ENCODE results near the gene CSNK1G1.

The CSNK1G1 gene

DNA sequence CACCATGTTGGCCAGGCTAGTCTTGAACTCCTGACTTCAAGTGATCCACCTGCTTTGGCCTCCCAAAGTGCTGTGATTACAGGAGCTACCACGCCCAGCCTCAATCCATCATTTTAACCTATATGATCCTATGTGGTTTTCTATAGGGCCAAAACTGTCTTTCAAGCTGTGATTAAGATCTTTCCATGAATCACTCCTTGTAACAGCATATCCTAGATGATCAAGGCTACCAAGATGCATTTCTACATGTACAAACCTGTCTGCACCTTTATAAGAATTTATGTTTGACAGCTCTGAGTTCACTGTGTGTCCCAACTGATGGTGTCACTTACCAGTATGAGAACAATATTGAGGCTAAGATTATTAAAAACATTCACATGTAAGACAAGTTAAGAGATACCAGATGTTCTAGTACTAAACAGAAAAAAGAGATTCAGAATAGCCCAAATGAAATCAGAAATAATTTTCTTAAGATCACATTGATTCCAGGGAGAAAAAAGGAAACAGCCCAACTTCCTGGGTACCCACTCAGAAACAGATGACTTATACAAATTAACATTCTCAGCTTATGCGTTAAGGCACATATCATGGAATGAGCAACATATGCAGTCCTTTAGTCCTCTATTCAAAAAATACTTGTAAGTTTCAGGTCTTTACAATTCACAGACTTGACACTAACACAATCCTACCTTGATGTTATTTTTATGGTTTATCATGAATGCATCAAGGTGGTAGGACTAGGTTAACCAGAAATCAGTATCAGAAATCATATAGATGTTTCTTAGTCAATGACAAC lies 168.4 kb downstream of the CSNK1G1 start:
- FAIRE-seq = no peak

DNA sequence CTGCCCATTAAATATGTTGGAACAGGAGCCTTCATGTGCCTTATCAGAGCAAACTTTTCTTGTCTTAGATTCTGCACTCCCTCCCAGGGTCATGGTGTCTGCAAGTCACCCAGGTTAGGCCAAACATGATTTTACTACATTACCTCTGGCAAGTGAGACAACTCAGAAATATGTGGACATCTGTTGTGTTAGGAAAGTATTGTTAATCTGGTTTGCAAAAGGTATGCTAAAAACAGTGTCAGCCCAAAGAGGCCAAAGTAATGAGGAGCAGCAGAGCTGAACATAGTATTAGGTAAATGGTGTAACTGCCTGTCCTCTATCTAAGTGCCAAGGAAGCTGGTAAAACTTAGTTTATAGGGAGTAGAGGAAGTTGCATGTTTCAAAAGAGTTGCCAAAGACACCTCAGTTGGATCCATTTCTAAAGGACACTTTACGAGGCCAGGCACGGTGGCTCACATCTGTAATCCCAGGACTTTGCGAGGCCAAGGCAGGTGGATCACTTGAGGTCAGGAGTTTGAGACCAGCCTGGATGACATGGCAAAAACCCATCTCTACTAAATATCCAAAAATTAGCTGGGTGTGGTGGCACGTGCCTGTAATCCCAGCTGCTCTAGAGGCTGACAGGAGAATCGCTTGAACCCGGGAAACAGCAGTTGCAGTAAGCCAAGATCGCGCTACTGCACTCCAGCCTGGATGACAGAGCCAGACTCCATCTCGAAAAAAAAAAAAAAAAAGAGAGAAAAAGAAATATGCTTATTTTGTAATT lies 170.6 kb downstream of the CSNK1G1 start:
- no peak for FAIRE-seq

DNA sequence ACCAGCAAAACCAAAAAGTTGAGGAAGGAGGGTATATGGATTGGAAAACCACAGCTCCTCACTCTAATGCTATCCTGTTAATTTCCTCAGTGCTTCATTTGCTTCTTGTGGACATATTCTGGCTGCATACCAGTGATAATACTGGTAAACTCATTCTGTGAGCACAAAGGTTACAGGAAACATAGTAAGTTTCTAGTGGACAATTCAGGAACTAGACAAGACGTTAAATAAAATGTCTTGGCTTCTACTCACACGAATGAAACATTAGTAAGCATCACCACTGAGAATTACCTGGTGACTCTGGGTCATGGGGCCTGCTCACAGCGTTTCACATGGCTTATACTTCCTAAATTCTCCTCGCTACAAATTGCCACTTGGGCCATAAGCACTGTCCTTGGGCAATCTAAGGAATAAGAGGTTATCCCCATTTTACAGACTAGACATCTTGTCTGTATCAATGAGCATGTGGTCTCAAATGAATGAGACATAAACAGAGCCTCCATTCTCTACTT lies 173.1 kb downstream of the CSNK1G1 start:
- FAIRE-seq = no peak

DNA sequence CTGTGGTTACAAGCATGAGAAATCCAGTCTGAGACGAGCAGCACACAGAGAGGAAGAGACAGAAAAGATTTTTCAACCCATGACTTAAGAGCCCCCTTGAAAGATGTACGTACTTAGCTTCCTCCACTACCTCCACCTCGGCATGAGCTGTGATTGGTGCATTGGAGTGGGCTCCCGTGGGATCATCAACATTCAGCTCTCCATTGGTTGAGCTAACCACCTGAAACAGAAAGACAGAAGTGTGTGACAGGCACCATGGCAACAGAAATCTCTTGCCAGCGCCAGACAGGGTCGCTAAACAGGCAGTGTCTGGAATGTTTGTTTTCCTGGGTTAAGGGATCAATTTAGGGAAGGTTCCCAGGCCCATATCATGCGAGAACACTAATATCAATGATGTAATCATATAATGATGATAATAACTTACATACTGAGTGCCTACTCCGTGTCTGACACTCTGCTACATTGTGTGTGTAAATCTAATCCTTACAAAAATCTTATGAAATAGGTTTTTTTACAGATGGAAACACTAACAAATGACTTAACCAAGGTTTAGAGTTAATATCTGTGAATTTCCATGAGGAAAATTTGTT lies 175.6 kb downstream of the CSNK1G1 start:
- FAIRE-seq = no peak

DNA sequence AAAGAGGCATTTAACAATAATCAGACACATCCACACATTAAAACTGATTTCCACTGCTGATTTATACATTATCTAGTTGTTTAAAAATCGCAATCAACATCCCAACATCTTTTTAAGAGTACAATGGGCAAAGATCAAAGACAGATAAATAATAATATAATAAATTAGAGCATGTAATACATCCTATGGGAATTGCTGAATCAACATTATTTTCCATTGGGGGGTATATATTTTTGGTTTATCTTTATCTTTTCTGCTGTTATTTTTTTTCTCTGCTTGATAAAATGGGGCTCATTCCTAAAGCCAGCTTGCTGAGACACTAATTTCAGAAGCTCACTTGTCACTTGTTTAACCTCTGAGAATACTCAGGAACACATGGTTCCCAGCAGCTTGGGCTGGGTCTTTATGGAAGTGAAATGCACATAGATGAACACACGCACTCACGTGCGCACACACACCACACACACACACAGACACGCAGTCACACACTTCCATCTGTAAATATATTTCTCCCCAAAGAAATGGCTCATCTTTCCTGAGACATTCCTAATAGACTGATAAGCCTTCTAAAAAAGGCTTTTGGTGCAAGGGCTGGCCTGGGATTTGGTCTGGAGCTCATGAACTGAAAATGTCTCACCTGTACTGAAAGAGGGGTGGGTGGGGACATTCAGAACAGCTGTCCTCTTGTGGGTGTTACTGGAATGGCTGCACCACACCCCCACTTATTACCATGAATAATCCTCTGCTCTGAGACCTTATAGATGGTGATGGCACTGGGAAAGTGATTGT lies 189.7 kb downstream of the CSNK1G1 start:
- FAIRE-seq = no peak

DNA sequence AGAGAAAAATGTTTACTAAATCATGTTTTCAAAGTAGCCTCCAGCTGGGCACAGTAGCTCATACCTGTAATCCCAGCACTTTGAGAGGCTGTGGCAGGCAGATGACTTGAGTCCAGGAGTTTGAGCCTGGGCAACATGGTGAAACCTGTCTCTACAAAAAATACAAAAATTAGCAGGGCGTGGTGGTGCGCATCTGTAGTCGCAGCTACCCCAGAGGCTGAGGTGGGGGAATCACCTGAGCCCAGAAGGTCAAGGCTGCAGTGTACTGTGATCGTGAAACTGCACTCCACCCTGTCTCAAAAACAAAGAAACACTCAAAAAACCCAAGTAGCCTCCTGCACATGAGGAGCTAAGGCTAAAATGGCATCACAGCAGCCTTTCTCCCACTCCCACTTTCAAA lies 191.5 kb downstream of the CSNK1G1 start:
- no peak for FAIRE-seq

DNA sequence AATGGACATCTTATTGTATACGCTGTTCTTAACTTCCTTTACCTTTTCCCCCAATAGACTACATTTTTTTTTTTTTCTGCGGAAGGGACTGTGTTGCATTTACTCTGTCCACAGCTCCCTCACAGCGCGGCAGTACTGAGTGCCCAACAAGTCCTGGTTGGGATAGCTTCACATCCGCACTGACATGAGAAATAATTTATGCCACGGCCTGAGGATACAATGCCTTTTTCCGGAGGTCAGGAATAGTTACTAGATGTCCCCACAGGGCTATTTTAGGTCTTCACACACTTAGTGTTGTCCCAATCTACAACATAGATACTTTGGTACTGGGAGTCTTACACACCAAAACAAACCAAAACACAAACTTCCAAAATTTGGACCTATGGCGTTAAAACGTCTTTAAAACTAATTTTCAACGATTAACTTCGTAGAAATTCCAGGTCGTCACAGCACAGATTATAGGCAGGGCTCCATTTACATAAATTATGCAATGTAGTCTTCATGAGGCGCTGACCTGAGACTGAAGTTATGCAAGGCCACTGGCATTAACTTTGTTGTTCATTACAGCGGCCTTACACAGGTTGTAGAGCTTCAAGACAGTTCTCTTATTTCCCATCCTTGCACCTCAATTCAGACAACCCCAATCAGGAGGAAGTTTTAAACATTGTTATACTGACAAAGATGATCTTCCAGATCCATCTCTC lies 192.2 kb downstream of the CSNK1G1 start:
- FAIRE-seq = no peak

DNA sequence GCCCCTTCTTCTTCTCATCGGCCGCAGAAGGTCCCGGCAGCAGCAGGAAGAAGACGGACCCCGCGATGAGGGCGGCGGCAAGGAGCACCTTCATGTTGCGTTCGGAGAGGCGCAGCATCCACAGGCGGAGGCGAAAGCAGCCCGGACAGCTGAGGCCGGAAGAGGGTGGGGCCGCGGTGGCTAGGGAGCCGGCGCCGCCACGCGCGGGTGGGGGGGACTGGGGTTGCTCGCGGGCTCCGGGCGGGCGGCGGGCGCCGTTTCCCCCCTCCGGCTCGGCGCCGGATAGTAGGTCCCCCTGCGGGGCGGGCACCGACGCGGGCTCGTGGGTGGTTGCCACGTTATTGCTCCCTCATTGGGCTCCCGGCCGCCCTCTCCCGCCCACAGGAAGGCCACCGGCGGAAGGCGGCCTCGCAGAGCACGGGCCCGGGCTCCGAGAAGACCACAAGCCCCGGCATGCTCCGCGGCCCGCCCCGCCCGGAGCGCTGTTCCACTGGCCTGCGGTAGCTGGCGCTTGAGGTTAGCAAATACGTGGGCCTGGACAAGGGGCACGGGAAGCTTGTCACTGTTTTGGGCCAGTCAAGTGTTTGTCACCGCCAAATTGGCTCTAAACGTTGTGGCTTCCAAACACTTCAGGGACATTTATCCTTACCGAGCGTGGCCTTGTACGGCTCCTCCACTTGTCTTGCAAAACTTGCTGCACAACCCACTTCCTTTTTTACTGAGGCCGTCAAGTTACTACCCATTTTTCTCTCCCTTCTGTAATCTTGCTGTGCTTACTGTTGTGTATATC lies 192.9 kb downstream of the CSNK1G1 start, which contains the start of gene PPIB:
TSS of gene PPIB (minus strand) at position 154 of the 790 bp plus-strand sequence. CDS start at position 118, 36 bp downstream.
- FAIRE-seq = no peak

DNA sequence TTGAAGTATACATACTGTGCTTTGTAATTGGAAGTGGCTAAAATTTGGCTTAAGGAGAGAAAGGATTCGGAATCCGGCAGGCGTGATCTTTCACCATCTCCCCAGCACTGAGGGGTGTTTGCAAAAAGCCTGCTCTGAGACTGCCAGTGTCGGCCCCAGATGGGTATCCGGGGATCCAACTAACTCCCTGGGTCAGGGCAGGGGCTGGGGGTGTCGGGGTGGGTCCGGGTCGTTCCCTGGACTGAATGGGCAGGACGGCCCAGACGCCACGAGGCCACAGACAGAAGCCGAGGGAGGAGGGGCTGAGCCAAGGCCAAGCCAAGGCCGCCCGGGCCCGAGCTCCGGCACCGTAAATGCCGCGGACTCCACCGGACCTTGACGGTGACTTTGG lies 193.5 kb downstream of the CSNK1G1 start:
- no peak for FAIRE-seq

DNA sequence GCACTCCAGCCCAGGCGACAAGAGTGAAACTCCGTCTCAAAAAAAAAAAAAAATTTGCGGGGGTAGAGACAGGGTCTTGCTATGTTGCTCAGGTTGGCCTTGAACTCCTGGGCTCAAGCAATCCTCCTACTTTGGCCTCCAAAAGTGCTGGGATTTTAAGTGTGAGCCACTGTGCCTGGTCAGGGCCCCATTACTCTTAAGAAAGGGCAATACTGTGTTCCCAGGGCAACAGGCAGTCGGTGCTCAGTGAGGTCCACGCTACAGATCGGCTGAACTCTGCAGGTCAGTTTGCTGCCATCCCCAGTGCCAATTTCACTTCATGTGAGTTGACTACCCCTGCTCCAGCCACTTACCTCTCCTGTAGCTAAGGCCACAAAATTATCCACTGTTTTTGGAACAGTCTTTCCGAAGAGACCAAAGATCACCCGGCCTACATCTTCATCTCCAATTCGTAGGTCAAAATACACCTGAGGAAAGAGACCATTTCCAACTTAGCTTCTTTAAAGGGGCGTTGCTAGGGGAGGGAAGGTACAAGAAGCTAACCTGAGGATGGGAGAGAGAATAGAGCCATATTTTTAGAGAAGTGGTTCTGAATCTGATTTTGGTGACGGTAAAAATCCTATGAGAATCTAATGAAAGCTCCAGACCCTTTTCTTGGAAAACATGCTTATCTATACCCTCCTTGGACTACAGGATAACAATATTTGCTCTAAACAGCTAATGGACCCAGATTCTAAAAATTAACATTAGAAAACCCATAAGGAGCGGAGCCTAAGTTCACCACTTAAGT lies 194.1 kb downstream of the CSNK1G1 start:
- FAIRE-seq = no peak

DNA sequence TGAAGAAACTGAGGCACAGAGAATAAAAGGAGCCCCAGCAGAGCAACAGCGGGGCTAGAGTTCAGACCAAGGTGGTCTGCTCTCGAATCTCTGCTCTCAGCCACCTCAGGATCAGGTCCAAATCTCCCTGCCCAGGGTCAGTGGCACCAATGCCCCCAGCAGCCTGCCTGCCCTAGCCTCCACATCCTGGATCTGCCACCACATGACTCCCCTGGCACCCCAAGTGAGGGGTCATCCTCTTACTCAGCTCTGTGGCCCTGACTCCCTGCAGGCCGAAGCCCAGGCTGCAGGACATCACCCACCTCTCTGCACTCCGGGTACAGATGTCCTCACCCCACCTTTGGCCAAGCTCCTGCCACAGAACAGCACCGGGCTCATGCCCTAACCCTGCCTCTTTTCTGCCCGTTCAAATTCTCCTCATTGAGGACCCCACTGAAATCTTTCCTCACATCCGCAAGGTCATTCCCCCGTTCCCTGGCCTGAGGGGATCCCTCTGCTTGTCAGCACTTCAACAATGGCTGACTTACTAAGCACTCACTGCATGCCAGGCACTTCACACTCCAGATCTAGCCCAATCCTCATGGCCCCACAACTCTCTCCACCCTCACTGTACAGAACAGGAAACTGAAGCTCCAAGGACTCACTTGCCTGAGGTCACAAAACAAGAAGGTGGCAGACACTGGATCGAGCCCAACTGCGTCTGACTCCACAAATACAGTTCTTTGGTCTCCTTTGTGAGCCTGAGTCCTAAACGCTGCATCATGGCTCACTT lies 197.4 kb downstream of the CSNK1G1 start:
- no peak for FAIRE-seq

DNA sequence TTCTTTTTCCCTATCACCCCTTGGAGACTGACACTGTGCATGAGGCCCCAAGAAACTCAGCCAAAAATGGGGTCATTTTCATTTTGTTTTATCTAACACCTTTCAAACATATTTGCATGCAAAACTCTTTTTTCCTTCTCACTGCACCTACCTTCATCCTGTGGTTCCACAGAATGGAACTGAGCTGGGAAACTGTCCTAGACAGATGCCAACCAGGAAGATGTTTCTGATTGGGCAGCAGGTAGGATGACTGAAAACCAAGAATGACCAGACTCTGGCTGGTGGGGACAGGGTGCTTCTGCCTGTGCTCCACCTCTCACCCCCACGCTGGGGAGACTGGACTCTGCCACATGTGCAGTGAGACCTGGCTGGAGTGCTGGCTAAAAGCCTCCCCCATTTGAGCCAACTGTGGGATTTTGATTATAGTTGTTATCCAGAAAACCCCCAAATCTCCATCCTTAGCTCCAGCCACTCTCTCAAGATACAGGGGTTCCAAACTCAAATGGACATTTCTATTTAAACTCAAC lies 198.3 kb downstream of the CSNK1G1 start:
- FAIRE-seq = no peak

DNA sequence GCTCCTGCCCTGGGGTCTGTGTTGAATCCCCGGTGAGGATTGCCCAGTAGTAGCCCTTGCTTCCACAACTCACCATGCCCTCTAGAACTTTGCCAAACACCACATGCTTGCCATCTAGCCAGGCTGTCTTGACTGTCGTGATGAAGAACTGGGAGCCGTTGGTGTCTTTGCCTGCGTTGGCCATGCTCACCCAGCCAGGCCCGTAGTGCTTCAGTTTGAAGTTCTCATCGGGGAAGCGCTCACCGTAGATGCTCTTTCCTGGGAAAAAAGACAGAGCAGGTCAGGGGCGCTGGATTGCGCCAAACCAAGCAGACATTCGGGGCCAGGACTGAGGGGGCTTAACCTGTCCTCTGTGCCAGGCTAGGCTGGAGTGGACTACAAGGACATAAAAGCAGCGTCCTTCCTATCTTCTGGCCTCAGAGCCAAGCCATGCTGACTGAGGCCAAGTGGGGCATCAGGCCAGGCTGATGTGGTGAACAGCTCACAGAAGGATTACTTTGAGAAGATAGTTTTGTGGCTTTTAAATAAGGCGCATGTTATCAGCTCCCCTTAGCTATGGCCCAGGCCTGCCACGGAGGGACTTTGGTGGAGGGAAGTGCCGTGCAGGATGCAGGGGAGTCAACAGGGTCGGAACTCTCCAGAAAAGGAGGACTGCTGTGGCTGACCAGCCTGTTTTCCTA lies 199.2 kb downstream of the CSNK1G1 start:
- no peak for FAIRE-seq

DNA sequence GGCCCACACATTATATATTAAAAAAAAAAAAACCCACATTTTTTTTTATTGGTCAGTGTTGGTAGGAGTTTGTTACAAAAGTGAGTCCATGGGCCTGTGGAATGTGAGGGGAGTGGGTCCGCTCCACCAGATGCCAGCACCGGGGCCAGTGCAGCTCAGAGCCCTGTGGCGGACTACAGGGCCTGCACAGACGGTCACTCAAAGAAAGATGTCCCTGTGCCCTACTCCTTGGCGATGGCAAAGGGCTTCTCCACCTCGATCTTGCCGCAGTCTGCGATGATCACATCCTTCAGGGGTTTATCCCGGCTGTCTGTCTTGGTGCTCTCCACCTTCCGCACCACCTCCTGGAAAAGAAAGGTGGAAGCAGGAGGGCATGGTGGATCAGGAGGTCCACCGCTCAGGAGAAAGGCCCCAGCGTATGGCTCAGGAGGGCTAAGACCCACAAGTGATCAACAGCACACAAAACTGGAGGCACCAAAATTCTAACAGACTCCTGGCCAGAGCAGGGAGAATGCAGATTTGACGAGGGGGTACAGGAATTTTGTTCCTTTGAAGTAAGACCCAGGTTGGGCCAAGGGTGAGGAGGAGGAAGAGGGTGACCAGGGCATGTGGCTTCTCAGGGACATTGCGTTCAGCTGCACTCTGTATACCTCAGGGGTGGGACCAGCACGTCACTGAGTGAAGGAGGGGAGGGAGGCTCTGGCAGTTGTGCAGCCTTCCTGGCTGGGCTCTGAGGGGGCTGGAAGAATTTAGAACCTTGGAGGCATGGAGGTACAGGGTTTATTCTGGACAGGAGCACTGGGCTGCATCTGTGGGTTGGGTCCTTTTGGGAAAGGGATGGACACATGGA lies 199.9 kb downstream of the CSNK1G1 start:
- FAIRE-seq = no peak

DNA sequence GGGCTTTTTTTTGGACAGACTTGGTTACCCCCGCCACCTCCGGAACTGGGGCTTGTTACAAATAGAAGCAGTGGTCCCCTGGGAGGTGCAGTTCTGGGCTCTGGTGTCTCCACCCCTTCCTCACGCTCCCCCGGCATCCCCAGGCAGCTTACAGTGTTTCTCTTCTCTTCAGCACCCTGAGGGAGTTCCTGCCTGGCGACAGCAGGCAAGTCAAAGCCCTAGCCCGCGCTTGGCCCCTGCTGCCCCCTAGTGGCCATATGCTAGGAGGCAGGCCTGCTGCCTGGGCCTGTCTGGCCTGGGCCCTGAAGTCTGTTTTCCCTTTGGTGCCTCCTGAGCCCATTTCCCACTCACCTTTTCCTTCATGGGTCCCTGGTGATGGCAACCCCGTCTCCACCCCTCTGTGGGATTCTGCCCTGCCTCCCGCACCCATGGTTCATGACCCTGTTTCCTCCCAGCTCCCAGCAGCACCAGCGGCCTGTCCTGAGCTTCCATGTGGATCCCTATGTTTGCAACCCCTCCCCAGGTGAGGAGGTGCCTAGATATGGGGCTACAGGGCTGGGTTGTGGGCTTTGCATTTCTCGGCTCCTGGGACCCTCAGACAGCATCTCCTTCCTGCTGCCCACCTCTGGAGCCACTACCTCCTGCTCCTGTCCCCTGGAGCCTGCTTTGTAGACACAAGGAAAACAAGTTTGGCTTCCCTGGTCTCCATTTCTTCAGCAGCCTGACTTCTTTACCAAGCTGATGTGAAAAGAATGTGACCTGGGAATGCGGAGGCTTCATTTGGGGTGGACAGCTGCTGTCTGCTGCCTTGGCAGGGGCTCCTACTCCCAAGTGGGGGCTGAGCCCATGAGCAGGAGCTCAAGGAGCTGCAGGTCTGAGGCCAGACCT lies 202.2 kb downstream of the CSNK1G1 start:
- no peak for FAIRE-seq

DNA sequence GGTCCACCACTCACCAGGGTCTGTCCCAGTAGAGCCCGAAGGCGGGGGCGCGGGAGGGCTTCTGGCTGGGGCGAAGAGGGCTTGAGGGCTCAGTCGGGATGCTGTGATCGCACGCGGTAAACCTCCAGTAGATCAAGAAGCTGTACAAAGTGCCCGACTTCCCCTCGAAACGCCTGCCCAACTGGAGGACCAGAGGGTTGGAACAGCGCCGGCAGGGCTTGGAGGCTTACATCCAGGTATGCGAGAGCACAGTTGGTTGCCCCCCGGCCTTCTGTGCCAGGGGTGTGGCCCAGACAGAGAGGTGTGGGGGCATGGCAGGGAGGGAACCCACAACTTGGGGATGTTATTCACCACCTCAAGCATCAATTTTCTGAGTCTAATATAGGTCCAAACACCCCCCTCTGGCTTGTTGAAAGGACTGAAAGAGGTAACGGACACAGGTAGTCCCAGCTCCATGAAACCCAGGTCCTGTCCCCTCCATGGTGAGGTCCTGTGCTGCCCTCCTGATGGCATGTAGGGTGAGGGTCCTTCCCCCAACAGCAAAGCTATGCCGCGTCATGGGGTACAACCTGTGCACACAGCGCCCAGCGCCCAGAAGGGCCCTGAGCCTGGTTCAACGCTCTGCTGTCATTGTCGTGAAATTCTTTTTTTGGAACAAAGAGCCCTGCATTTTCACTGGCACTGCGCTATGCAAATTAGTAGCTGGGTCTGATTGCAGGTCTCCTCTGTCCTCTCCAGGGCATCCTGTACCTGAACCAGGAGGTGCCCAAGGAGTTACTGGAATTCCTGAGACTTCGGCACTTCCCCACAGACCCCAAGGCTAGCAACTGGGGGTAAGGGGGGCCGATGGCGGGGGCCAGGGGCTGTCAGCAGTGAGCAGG lies 203.2 kb downstream of the CSNK1G1 start:
- FAIRE-seq = no peak
